NCI-H1105 treated with DMSO at 0.1 percent for 48 hours (cell line): Measurements from ENCODE around the gene GIT1.
A peak's percentile ranks its signal among the peaks of the same experiment; 100 is the strongest.

ENCODE experiments used
- DNase-seq: peaks from one replicate; lab custom pipeline; 2025; lab: John Stamatoyannopoulos, UW

GIT1 gene

GRCh38 chr17:29579866-29580771, 9.3 kb downstream of the GIT1 start:
- peak; percentile 54 for DNase-seq

GRCh38 chr17:29578626-29579485, 10.6 kb downstream of the GIT1 start:
- DNase-seq: no peak

- DNase-seq: no peak
Measured at GRCh38 chr17:29577385-29578211, 11.8 kb downstream of the GIT1 start.

GRCh38 chr17:29577001-29577370, 12.5 kb downstream of the GIT1 start:
- no peak for DNase-seq

- DNase-seq: no peak
Measured at GRCh38 chr17:29576214-29577000, 13.0 kb downstream of the GIT1 start.

- no peak for DNase-seq
Measured at GRCh38 chr17:29575511-29576213, 13.8 kb downstream of the GIT1 start.

- no peak for DNase-seq
Measured at GRCh38 chr17:29574732-29575510, 14.5 kb downstream of the GIT1 start.

- no peak for DNase-seq
Measured at GRCh38 chr17:29573871-29574731, 15.3 kb downstream of the GIT1 start.

GRCh38 chr17:29573558-29573869, 15.9 kb downstream of the GIT1 start:
- DNase-seq: no peak

GRCh38 chr17:29572691-29573557, 16.5 kb downstream of the GIT1 start:
- DNase-seq: no peak

- no peak for DNase-seq
Measured at GRCh38 chr17:29571883-29572681, 17.4 kb downstream of the GIT1 start.

- no peak for DNase-seq
Measured at GRCh38 chr17:29571486-29571882, 18.0 kb downstream of the GIT1 start.

GRCh38 chr17:29570521-29570920, 18.9 kb downstream of the GIT1 start:
- DNase-seq: no peak

GRCh38 chr17:29569245-29569950, 20.1 kb downstream of the GIT1 start:
- DNase-seq: no peak

- DNase-seq: peak; percentile 72
Measured at GRCh38 chr17:29568331-29569244, 20.9 kb downstream of the GIT1 start, which contains the start of gene TP53I13. Gene TP53I13 (plus strand): TSS chr17:29568701. CDS start chr17:29568759, 58 bp downstream.
